ENCODE data around the gene FBXL17. TPM values are rescaled to one million over a fixed set of nuclear protein-coding genes. Genes with fewer than 3 reads are reported as not detected.

FBXL17 gene
- total RNA-seq, 1 experiment from 2014 or later, result 16.2 TPM

GRCh38 chr5:108381350-108381953 is 446 bp downstream of the FBXL17 start:
- no peaks in the 10 kb centered on the region for H3K27me3 ChIP-seq
- peaks cover 11% of the 10 kb centered on the region for H3K9me3 ChIP-seq
- peak; percentile 84 for DNase-seq
- H3K36me3 ChIP-seq, result peaks cover 9% of the 10 kb centered on the region
- peak overlapping the region; percentile 98 for H3K4me3 ChIP-seq

GRCh38 chr5:108380531-108381349 is 1.2 kb downstream of the FBXL17 start:
- Histone ChIP-seq H3K4me3 (peak overlapping the region; percentile 98), H3K36me3 (peaks cover 9% of the 10 kb centered on the region), H3K9me3 (peaks cover 18% of the 10 kb centered on the region), H3K27me3 (no peaks in the 10 kb centered on the region)
- peak; percentile 66 for DNase-seq

GRCh38 chr5:108379722-108380530 is 2.0 kb downstream of the FBXL17 start:
- H3K27me3 ChIP-seq, result no peaks in the 10 kb centered on the region
- H3K9me3 ChIP-seq, result peaks cover 22% of the 10 kb centered on the region
- peaks cover 9% of the 10 kb centered on the region for H3K36me3 ChIP-seq
- peak overlapping the region; percentile 98 for H3K4me3 ChIP-seq
- no peak for DNase-seq

GRCh38 chr5:108375768-108376167 is 6.1 kb downstream of the FBXL17 start:
- DNase-seq, result no peak
- peaks cover 45% of the 10 kb centered on the region for H3K9me3 ChIP-seq
- H3K4me3 ChIP-seq, result no peak overlapping the region
- H3K36me3 ChIP-seq, result peaks cover 9% of the 10 kb centered on the region
- no peaks in the 10 kb centered on the region for H3K27me3 ChIP-seq

- no peak for DNase-seq
- Histone ChIP-seq H3K36me3 (peaks cover 8% of the 10 kb centered on the region), H3K4me3 (no peak overlapping the region), H3K27me3 (no peaks in the 10 kb centered on the region), H3K9me3 (peaks cover 45% of the 10 kb centered on the region)
Observed at GRCh38 chr5:108373426-108373825, 8.5 kb downstream of the FBXL17 start.

- peaks cover 5% of the 10 kb centered on the region for H3K36me3 ChIP-seq
- no peak overlapping the region for H3K4me3 ChIP-seq
- H3K9me3 ChIP-seq, result peaks cover 39% of the 10 kb centered on the region
- H3K27me3 ChIP-seq, result no peaks in the 10 kb centered on the region
- no peak for DNase-seq
Observed at GRCh38 chr5:108372369-108372768, 9.5 kb downstream of the FBXL17 start.

- H3K27me3 ChIP-seq, result no peaks in the 10 kb centered on the region
- no peak for DNase-seq
- H3K9me3 ChIP-seq, result peaks cover 32% of the 10 kb centered on the region
- H3K36me3 ChIP-seq, result no peaks in the 10 kb centered on the region; the same call in 1 of the 2 replicates
- no peak overlapping the region for H3K4me3 ChIP-seq
Observed at GRCh38 chr5:108371263-108371662, 10.6 kb downstream of the FBXL17 start.

GRCh38 chr5:108369167-108369566 is 12.7 kb downstream of the FBXL17 start:
- no peak overlapping the region for H3K4me3 ChIP-seq
- no peak for DNase-seq
- no peaks in the 10 kb centered on the region for H3K27me3 ChIP-seq
- H3K36me3 ChIP-seq, result peaks cover 5% of the 10 kb centered on the region; the same call in 1 of the 2 replicates
- H3K9me3 ChIP-seq, result peaks cover 19% of the 10 kb centered on the region

GRCh38 chr5:108367679-108368334 is 14.1 kb downstream of the FBXL17 start:
- Histone ChIP-seq H3K9me3 (peaks cover 10% of the 10 kb centered on the region), H3K36me3 (peaks cover 5% of the 10 kb centered on the region; the same call in 1 of the 2 replicates), H3K4me3 (no peak overlapping the region), H3K27me3 (no peaks in the 10 kb centered on the region)
- no peak for DNase-seq

GRCh38 chr5:108366500-108366899 is 15.4 kb downstream of the FBXL17 start:
- peaks cover 5% of the 10 kb centered on the region; the same call in 1 of the 2 replicates for H3K36me3 ChIP-seq
- no peaks in the 10 kb centered on the region for H3K27me3 ChIP-seq
- DNase-seq, result no peak
- H3K4me3 ChIP-seq, result no peak overlapping the region
- H3K9me3 ChIP-seq, result no peaks in the 10 kb centered on the region

- Histone ChIP-seq H3K4me3 (no peak overlapping the region), H3K36me3 (peaks cover 8% of the 10 kb centered on the region; the same call in 1 of the 2 replicates), H3K27me3 (no peaks in the 10 kb centered on the region), H3K9me3 (no peaks in the 10 kb centered on the region)
- DNase-seq, result no peak
Observed at GRCh38 chr5:108361771-108362170, 20.1 kb downstream of the FBXL17 start.

GRCh38 chr5:108361239-108361638 is 20.7 kb downstream of the FBXL17 start:
- H3K27me3 ChIP-seq, result no peaks in the 10 kb centered on the region
- no peaks in the 10 kb centered on the region for H3K9me3 ChIP-seq
- H3K36me3 ChIP-seq, result peaks cover 8% of the 10 kb centered on the region; the same call in 1 of the 2 replicates
- DNase-seq, result no peak
- no peak overlapping the region for H3K4me3 ChIP-seq

GRCh38 chr5:108360280-108360679 is 21.6 kb downstream of the FBXL17 start:
- DNase-seq, result no peak
- H3K36me3 ChIP-seq, result peaks cover 8% of the 10 kb centered on the region; the same call in 1 of the 2 replicates
- no peak overlapping the region for H3K4me3 ChIP-seq
- no peaks in the 10 kb centered on the region for H3K9me3 ChIP-seq
- no peaks in the 10 kb centered on the region for H3K27me3 ChIP-seq

- no peak overlapping the region for H3K4me3 ChIP-seq
- no peaks in the 10 kb centered on the region for H3K27me3 ChIP-seq
- H3K36me3 ChIP-seq, result peaks cover 3% of the 10 kb centered on the region; the same call in 1 of the 2 replicates
- no peak for DNase-seq
- H3K9me3 ChIP-seq, result no peaks in the 10 kb centered on the region
Observed at GRCh38 chr5:108356286-108356685, 25.6 kb downstream of the FBXL17 start.

- Histone ChIP-seq H3K4me3 (no peak overlapping the region), H3K36me3 (no peaks in the 10 kb centered on the region), H3K9me3 (no peaks in the 10 kb centered on the region), H3K27me3 (no peaks in the 10 kb centered on the region)
- DNase-seq, result no peak
Observed at GRCh38 chr5:108353087-108353486, 28.8 kb downstream of the FBXL17 start.

- Histone ChIP-seq H3K27me3 (no peaks in the 10 kb centered on the region), H3K9me3 (no peaks in the 10 kb centered on the region), H3K36me3 (no peaks in the 10 kb centered on the region), H3K4me3 (no peak overlapping the region)
- no peak for DNase-seq
Observed at GRCh38 chr5:108345541-108346171, 36.2 kb downstream of the FBXL17 start.
